ENCODE results near the gene PTPRG. TPM values are rescaled to one million over a fixed set of nuclear protein-coding genes. Genes with fewer than 3 reads are reported as not detected.
A peak's percentile ranks its signal among the peaks of the same experiment; 100 is the strongest.

The PTPRG gene
- total RNA-seq, 1 donor from 2014 or later, result 3.7 TPM

GRCh38 chr3:62289922-62290321, 728.6 kb downstream of the PTPRG start:
- Mint-ChIP-seq H3K27ac (no peak overlapping the region), H3K9me3 (no peaks in the 10 kb centered on the region), H3K4me3 (no peak overlapping the region), H3K36me3 (ENCODE audit: low read depth) (no peaks in the 10 kb centered on the region), H3K27me3 (ENCODE audit: insufficient read depth) (no peaks in the 10 kb centered on the region), H3K4me1 (ENCODE audit: low read depth) (no peaks in the 10 kb centered on the region)
- no peak for DNase-seq (ENCODE audit: low spot score)
- intact Hi-C loops (cut with micrococcal nuclease), result no loop called here

GRCh38 chr3:62293051-62293780, 731.8 kb downstream of the PTPRG start:
- Mint-ChIP-seq H3K27ac (no peak overlapping the region), H3K36me3 (ENCODE audit: low read depth) (no peaks in the 10 kb centered on the region), H3K9me3 (no peaks in the 10 kb centered on the region), H3K4me1 (ENCODE audit: low read depth) (no peaks in the 10 kb centered on the region), H3K27me3 (ENCODE audit: insufficient read depth) (no peaks in the 10 kb centered on the region), H3K4me3 (no peak overlapping the region)
- DNase-seq (ENCODE audit: low spot score), result no peak
- intact Hi-C loops (cut with micrococcal nuclease), result no loop called here

- DNase-seq (ENCODE audit: low spot score), result no peak
- H3K36me3 Mint-ChIP-seq (ENCODE audit: low read depth), result no peaks in the 10 kb centered on the region
- no peak overlapping the region for H3K27ac Mint-ChIP-seq
- H3K9me3 Mint-ChIP-seq, result no peaks in the 10 kb centered on the region
- no peaks in the 10 kb centered on the region for H3K27me3 Mint-ChIP-seq (ENCODE audit: insufficient read depth)
- H3K4me3 Mint-ChIP-seq, result no peak overlapping the region
- intact Hi-C loops (cut with micrococcal nuclease), result no loop called here
- no peaks in the 10 kb centered on the region for H3K4me1 Mint-ChIP-seq (ENCODE audit: low read depth)
Observed at GRCh38 chr3:62295571-62295970, 734.2 kb downstream of the PTPRG start.

- no peak overlapping the region for H3K27ac Mint-ChIP-seq
Observed at GRCh38 chr3:62300617-62301016, 739.2 kb downstream of the PTPRG start.

GRCh38 chr3:62312201-62312600, 750.8 kb downstream of the PTPRG start:
- Mint-ChIP-seq H3K4me3 (no peak overlapping the region), H3K36me3 (ENCODE audit: low read depth) (no peaks in the 10 kb centered on the region), H3K9me3 (no peaks in the 10 kb centered on the region), H3K4me1 (ENCODE audit: low read depth) (no peaks in the 10 kb centered on the region), H3K27ac (no peak overlapping the region), H3K27me3 (ENCODE audit: insufficient read depth) (peaks cover 1% of the 10 kb centered on the region)
- intact Hi-C loops (cut with micrococcal nuclease), result no loop called here
- no peak for DNase-seq (ENCODE audit: low spot score)

More at GRCh38 chr3:62300617-62301016, 739.2 kb downstream of the PTPRG start:
- intact Hi-C loops (cut with micrococcal nuclease), result no loop called here
- no peak for DNase-seq (ENCODE audit: low spot score)
- Mint-ChIP-seq H3K27me3 (ENCODE audit: insufficient read depth) (no peaks in the 10 kb centered on the region), H3K4me1 (ENCODE audit: low read depth) (no peaks in the 10 kb centered on the region), H3K4me3 (no peak overlapping the region), H3K9me3 (peaks cover 9% of the 10 kb centered on the region), H3K36me3 (ENCODE audit: low read depth) (no peaks in the 10 kb centered on the region)

GRCh38 chr3:62316525-62316924, 755.2 kb downstream of the PTPRG start:
- Mint-ChIP-seq H3K36me3 (ENCODE audit: low read depth) (peaks cover 5% of the 10 kb centered on the region), H3K9me3 (peaks cover 19% of the 10 kb centered on the region), H3K27me3 (ENCODE audit: insufficient read depth) (peaks cover 10% of the 10 kb centered on the region), H3K27ac (no peak overlapping the region), H3K4me1 (ENCODE audit: low read depth) (peaks cover 9% of the 10 kb centered on the region), H3K4me3 (no peak overlapping the region)
- no peak for DNase-seq (ENCODE audit: low spot score)
- intact Hi-C loops (cut with micrococcal nuclease), result no loop called here

- Mint-ChIP-seq H3K27ac (peak overlapping the region; percentile 99), H3K4me3 (peak overlapping the region; percentile 95), H3K36me3 (ENCODE audit: low read depth) (peaks cover 5% of the 10 kb centered on the region), H3K27me3 (ENCODE audit: insufficient read depth) (peaks cover 10% of the 10 kb centered on the region), H3K9me3 (peaks cover 19% of the 10 kb centered on the region), H3K4me1 (ENCODE audit: low read depth) (peaks cover 9% of the 10 kb centered on the region)
- intact Hi-C loops (cut with micrococcal nuclease), result loop anchor here (2.0 kb wide), 1 partner anchor 1068 kb away; the partner anchor contains the start of gene FHIT
- no peak for DNase-seq (ENCODE audit: low spot score)
Observed at GRCh38 chr3:62318365-62318751, 757.0 kb downstream of the PTPRG start.

- H3K4me1 Mint-ChIP-seq (ENCODE audit: low read depth), result peaks cover 9% of the 10 kb centered on the region
- peaks cover 10% of the 10 kb centered on the region for H3K27me3 Mint-ChIP-seq (ENCODE audit: insufficient read depth)
- H3K27ac Mint-ChIP-seq, result peak overlapping the region; percentile 99
- peak; percentile 38 for DNase-seq (ENCODE audit: low spot score)
- peak overlapping the region; percentile 95 for H3K4me3 Mint-ChIP-seq
- H3K36me3 Mint-ChIP-seq (ENCODE audit: low read depth), result peaks cover 5% of the 10 kb centered on the region
- peaks cover 19% of the 10 kb centered on the region for H3K9me3 Mint-ChIP-seq
- intact Hi-C loops (cut with micrococcal nuclease), result loop anchor here (2.0 kb wide), 1 partner anchor 1068 kb away; the partner anchor contains the start of gene FHIT
Observed at GRCh38 chr3:62318752-62319569, 757.6 kb downstream of the PTPRG start.

GRCh38 chr3:62319570-62320243, 758.3 kb downstream of the PTPRG start:
- no peak for DNase-seq (ENCODE audit: low spot score)
- Mint-ChIP-seq H3K4me1 (ENCODE audit: low read depth) (peaks cover 9% of the 10 kb centered on the region), H3K27ac (peak overlapping the region; percentile 99), H3K4me3 (peak overlapping the region; percentile 95), H3K9me3 (peaks cover 19% of the 10 kb centered on the region), H3K27me3 (ENCODE audit: insufficient read depth) (peaks cover 9% of the 10 kb centered on the region), H3K36me3 (ENCODE audit: low read depth) (peaks cover 5% of the 10 kb centered on the region)
- intact Hi-C loops (cut with micrococcal nuclease), result loop anchor here (2.0 kb wide), 1 partner anchor 1069 kb away; the partner anchor contains the start of gene FHIT

- Mint-ChIP-seq H3K4me3 (no peak overlapping the region), H3K27me3 (ENCODE audit: insufficient read depth) (peaks cover 5% of the 10 kb centered on the region), H3K36me3 (ENCODE audit: low read depth) (peaks cover 5% of the 10 kb centered on the region), H3K27ac (no peak overlapping the region), H3K9me3 (peaks cover 14% of the 10 kb centered on the region), H3K4me1 (ENCODE audit: low read depth) (peaks cover 9% of the 10 kb centered on the region)
- intact Hi-C loops (cut with micrococcal nuclease), result no loop called here
- DNase-seq (ENCODE audit: low spot score), result no peak
Observed at GRCh38 chr3:62323241-62323640, 761.9 kb downstream of the PTPRG start.

GRCh38 chr3:62325896-62326295, 764.5 kb downstream of the PTPRG start:
- no peak overlapping the region for H3K27ac Mint-ChIP-seq
- peaks cover 1% of the 10 kb centered on the region for H3K36me3 Mint-ChIP-seq (ENCODE audit: low read depth)
- DNase-seq (ENCODE audit: low spot score), result no peak
- H3K9me3 Mint-ChIP-seq, result no peaks in the 10 kb centered on the region
- intact Hi-C loops (cut with micrococcal nuclease), result no loop called here
- H3K27me3 Mint-ChIP-seq (ENCODE audit: insufficient read depth), result no peaks in the 10 kb centered on the region
- no peaks in the 10 kb centered on the region for H3K4me1 Mint-ChIP-seq (ENCODE audit: low read depth)
- H3K4me3 Mint-ChIP-seq, result no peak overlapping the region

GRCh38 chr3:62329971-62330370, 768.6 kb downstream of the PTPRG start:
- Mint-ChIP-seq H3K9me3 (no peaks in the 10 kb centered on the region), H3K4me1 (ENCODE audit: low read depth) (no peaks in the 10 kb centered on the region), H3K4me3 (no peak overlapping the region), H3K36me3 (ENCODE audit: low read depth) (no peaks in the 10 kb centered on the region), H3K27me3 (ENCODE audit: insufficient read depth) (no peaks in the 10 kb centered on the region), H3K27ac (no peak overlapping the region)
- intact Hi-C loops (cut with micrococcal nuclease), result no loop called here
- DNase-seq (ENCODE audit: low spot score), result no peak

Measured in activated T-helper 1 cell treated with anti-CD3 and anti-CD28 coated beads, Interleukin-12 subunit alpha, Interleukin-12 subunit beta, Interleukin-2, Interleukin-4 antibody, amounts not matched to agents 30 ng/mL and 10 ng/mL and 1 ng/mL, durations not matched to agents 14 hours and 24 hours and 36 hours (primary cell).